ENCODE data around the gene USP21.

USP21 gene

DNA sequence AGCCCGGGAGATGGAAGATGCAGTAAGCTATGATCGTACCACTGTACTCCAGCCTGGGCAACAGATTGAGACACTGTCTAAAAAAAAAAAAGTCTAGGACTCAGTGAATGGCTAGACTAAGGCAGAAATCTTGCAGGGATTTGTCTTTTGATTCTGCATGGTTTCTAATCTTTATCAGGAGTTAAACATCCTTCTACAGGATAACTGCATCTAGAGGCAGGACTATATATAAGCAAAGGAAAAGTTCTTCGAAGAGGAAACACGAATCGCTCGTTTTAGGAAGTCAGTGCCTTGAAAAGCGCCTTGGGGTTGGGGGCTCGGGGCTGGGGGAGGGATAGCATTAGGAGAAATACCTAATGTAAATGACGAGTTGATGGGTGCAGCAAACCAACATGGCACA is 6.1 kb upstream of the USP21 start:
- TF ChIP-seq, protein P1, sequence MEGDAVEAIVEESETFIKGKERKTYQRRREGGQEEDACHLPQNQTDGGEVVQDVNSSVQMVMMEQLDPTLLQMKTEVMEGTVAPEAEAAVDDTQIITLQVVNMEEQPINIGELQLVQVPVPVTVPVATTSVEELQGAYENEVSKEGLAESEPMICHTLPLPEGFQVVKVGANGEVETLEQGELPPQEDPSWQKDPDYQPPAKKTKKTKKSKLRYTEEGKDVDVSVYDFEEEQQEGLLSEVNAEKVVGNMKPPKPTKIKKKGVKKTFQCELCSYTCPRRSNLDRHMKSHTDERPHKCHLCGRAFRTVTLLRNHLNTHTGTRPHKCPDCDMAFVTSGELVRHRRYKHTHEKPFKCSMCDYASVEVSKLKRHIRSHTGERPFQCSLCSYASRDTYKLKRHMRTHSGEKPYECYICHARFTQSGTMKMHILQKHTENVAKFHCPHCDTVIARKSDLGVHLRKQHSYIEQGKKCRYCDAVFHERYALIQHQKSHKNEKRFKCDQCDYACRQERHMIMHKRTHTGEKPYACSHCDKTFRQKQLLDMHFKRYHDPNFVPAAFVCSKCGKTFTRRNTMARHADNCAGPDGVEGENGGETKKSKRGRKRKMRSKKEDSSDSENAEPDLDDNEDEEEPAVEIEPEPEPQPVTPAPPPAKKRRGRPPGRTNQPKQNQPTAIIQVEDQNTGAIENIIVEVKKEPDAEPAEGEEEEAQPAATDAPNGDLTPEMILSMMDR (IDR thresholded peaks at IDR 0.05; ENCODE audit: control extremely low read depth, extremely low read depth, low read depth, missing control alignments), result no peak
- ChIA-PET CTCF (interaction anchor here (1.4 to 3.1 kb wide), 3 partner anchors 12 to 56 kb away, joined by 3 to 25 read pairs (median 20); partner anchors contain the start of gene PPOX), POLR2A (interaction anchor here (0.7 to 2.2 kb wide), 4 partner anchors 12 to 200 kb away, joined by 4 to 11 read pairs (median 6); partner anchors contain the start of gene PPOX)
- no peak for DNase-seq (ENCODE audit: extremely low spot score)

DNA sequence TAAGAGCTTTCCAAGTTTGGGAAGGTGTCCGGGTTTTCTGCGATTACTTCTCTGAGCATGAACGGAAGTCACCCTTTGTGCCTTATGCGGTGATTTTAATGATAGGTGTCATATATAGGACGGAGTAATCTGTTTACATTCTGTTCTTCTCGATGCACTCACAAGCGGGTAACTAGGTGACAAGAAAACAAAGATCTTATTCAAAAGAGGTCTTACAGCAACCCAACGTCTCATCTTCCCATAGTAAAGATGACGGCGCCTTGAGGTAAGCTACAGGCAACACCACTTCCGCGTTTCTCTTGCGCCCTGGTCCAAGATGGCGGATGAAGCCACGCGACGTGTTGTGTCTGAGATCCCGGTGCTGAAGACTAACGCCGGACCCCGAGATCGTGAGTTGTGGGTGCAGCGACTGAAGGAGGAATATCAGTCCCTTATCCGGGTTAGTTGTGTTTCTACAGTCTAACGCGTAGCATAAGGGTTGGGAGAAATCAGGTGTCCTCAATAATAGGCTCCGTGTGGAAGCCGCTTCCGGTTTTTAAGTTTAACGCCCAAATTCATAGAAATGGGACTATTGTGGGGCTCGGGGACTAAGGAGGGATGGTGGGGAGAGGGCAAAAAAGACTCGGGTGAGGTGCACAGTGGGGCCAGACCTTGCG is 5.5 kb upstream of the USP21 start, which contains the start of gene UFC1:
Gene UFC1 (plus strand): TSS at position 297 of the 656 bp plus-strand sequence. CDS start 20 bp downstream, at position 317.
- TF ChIP-seq, protein P1 (IDR thresholded peaks at IDR 0.05; ENCODE audit: control extremely low read depth, extremely low read depth, low read depth, missing control alignments), result no peak
- ChIA-PET POLR2A (interaction anchor here (0.7 to 2.2 kb wide), 3 partner anchors 12 to 21 kb away, joined by 4 to 11 read pairs (median 4); partner anchors contain the start of gene PPOX), CTCF (interaction anchor here (1.4 to 3.1 kb wide), 3 partner anchors 11 to 57 kb away, joined by 3 to 25 read pairs (median 20); partner anchors contain the start of gene PPOX)

DNA sequence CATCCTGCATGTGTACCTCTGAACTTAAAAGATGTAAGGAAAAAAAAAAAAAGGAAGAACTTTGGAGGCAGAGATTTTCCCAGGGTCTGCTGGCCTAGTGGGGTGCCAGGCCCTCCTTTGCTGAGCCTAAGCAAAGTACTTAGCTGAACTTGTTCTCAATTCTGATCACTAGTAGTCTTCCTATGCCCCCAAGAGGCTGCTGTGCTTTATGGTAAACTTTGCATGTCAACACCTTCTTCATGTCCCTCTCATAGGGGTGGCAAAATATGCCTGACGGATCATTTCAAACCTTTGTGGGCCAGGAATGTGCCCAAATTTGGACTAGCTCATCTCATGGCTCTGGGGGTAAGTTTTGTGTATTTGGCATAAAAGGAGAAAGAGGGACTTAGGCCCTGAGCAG is 1.4 kb upstream of the USP21 start:
- DNase-seq (ENCODE audit: extremely low spot score), result no peak
- TF ChIP-seq, protein P1 (IDR thresholded peaks at IDR 0.05; ENCODE audit: control extremely low read depth, extremely low read depth, low read depth, missing control alignments), result no peak
- CTCF ChIA-PET, result interaction anchor here (0.8 to 2.0 kb wide), 10 partner anchors 8 to 326 kb away, joined by 3 to 10 read pairs (median 4); partner anchors contain the start of genes DEDD and PPOX
- POLR2A ChIA-PET, result interaction anchor here (1.0 to 1.7 kb wide), 3 partner anchors 8 to 137 kb away, joined by 3 to 4 read pairs (median 3); partner anchors contain the start of genes F11R, PPOX and USF1

More for the DNA sequence above, 5.5 kb upstream of the USP21 start, which contains the start of gene UFC1:
- DNase-seq (ENCODE audit: extremely low spot score), result peak; percentile 87

DNA sequence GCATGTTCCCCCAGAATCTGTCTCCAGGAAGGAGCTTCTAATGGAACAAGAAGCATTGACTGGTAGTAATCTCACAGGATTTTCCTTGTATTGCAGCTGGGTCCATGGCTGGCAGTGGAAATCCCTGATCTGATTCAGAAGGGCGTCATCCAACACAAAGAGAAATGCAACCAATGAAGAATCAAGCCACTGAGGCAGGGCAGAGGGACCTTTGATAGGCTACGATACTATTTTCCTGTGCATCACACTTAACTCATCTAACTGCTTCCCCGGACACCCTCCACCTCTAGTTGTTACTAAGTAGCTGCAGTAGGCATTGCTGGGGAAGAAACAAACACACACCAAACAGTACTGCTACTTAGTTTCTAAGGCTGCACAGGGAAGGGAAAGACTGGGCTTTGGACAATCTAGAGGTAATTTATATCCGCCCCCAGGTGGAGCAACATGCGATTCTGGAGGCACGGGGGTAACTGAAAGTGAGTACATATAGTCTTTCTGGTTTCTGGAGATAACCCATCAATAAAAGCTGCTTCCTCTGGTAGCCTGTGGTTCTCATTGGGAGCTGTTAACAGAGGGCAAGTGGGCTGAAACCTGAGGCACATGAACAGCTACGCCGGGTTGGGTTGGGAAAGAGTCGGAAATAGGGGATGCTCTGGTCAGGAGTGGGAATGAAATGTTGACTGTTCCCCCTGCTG is 837 bp upstream of the USP21 start:
- CTCF ChIA-PET, result interaction anchor here (0.9 to 1.6 kb wide), 6 partner anchors 33 to 327 kb away, joined by 3 to 5 read pairs (median 4); no protein-coding TSS in a partner anchor
- POLR2A ChIA-PET, result interaction anchor here (1.0 to 1.7 kb wide), 4 partner anchors 8 to 138 kb away, joined by 3 to 4 read pairs (median 4); partner anchors contain the start of genes DEDD, F11R, PPOX and USF1
- TF ChIP-seq, protein P1 (IDR thresholded peaks at IDR 0.05; ENCODE audit: control extremely low read depth, extremely low read depth, low read depth, missing control alignments), result no peak
- DNase-seq (ENCODE audit: extremely low spot score), result no peak

DNA sequence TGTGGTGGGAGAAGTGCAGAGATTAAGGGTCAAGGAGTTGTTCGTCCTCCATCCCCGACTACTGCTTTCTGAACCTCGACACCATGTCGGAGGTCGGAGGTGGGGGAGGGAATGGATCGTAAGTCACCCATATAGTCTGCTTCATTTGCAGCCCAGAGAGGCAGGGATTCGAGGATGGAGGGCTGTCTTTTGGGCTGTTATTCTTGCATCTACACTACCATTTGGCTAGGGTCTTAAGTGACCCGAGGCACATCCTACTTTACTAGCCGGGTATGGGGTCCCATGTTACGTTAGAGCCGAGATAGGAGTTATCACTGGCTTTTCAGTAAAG is 578 bp downstream of the USP21 start:
- POLR2A ChIA-PET, result interaction anchor here (1.4 kb wide), 1 partner anchor 27 kb away, joined by 4 read pairs; the partner anchor contains the start of gene DEDD
- CTCF ChIA-PET, result no interaction called here

More for the DNA sequence above, 578 bp downstream of the USP21 start:
- no peak for DNase-seq (ENCODE audit: extremely low spot score)
- TF ChIP-seq, protein P1 (IDR thresholded peaks at IDR 0.05; ENCODE audit: control extremely low read depth, extremely low read depth, low read depth, missing control alignments), result no peak
